Keratinocyte (primary cell): ENCODE data around the gene SCMH1. TPM values are rescaled to one million over a fixed set of nuclear protein-coding genes. Genes with fewer than 3 reads are reported as not detected.
"Not testable (repeated sequence)": the region's sequence is repeated elsewhere in the genome, so short reads cannot be mapped to it uniquely, and the experiment has no call there.

Experiments
- DNase-seq: peaks from one replicate; pipeline ENCODE4 v3.0.0-alpha.2; 2011; ENCODE audit warnings: low read depth, missing footprints, low spot score
- FAIRE-seq: peaks from 2 replicates; lab custom pipeline; 2011; peaks lifted over from hg19 to GRCh38; lab: Jason Lieb, UNC
- H2AFZ ChIP-seq: 2 replicates; pipeline ENCODE4 v1.6.0; 2012; ENCODE audit warnings: low read length, control low read depth, inconsistent platforms; ENCODE audit not compliant: control insufficient read depth
- H3K27ac ChIP-seq: 2 replicates; pipeline ENCODE4 v1.5.1; 2011; ENCODE audit warnings: low read length; ENCODE audit not compliant: control insufficient read depth, insufficient read depth
- H3K27me3 ChIP-seq: 3 replicates; pipeline ENCODE4 v1.6.0; 2011; ENCODE audit warnings: low read length; ENCODE audit not compliant: control insufficient read depth, insufficient read depth; ENCODE audit errors: extremely low read depth
- H3K36me3 ChIP-seq, 2 experiments: 2 replicates in 1 of 2; 3 replicates in 1 of 2; pipeline ENCODE4 v1.5.1; 2011; ENCODE audit warnings: low read length in 2 of 2, mild to moderate bottlenecking in 1 of 2; ENCODE audit not compliant: control insufficient read depth in 2 of 2, insufficient read depth in 2 of 2; ENCODE audit errors: extremely low read depth in 1 of 2
- H3K4me1 ChIP-seq: 3 replicates; pipeline ENCODE4 v1.5.1; 2011; ENCODE audit warnings: low read length; ENCODE audit not compliant: control insufficient read depth, insufficient read depth; ENCODE audit errors: extremely low read depth
- H3K4me2 ChIP-seq: 3 replicates; pipeline ENCODE4 v1.6.0; 2011; ENCODE audit warnings: low read depth, low read length; ENCODE audit not compliant: control insufficient read depth, insufficient read depth; ENCODE audit errors: extremely low read depth
- H3K4me3 ChIP-seq, 3 experiments: fragments of 200-600 bp in 1 of 3; sonication (generic) in 1 of 3; 2 replicates in 2 of 3; 3 replicates in 1 of 3; pipeline ENCODE4 v1.5.1; 2011 to 2016; ENCODE audit warnings: low read length in 3 of 3, mild to moderate bottlenecking in 3 of 3, control low read depth in 2 of 3, inconsistent platforms in 1 of 3, low read depth in 1 of 3, mixed read lengths in 1 of 3, mixed run types in 1 of 3, moderate library complexity in 1 of 3; ENCODE audit not compliant: control insufficient read depth in 2 of 3, insufficient read depth in 2 of 3; ENCODE audit errors: extremely low read depth in 1 of 3
- H3K79me2 ChIP-seq: 2 replicates; pipeline ENCODE4 v1.6.0; 2012; ENCODE audit warnings: low read length; ENCODE audit not compliant: control insufficient read depth, insufficient read depth
- H3K9ac ChIP-seq: 3 replicates; pipeline ENCODE4 v1.6.0; 2011; ENCODE audit warnings: low read length; ENCODE audit not compliant: control insufficient read depth, insufficient read depth; ENCODE audit errors: extremely low read depth
- H3K9me1 ChIP-seq: 3 replicates; pipeline ENCODE4 v1.6.0; 2011; ENCODE audit warnings: low read length; ENCODE audit not compliant: control insufficient read depth, insufficient read depth; ENCODE audit errors: extremely low read depth
- H3K9me3 ChIP-seq: 2 replicates; pipeline ENCODE4 v1.5.1; 2012; ENCODE audit warnings: low read depth, low read length; ENCODE audit not compliant: control insufficient read depth
- H4K20me1 ChIP-seq: 3 replicates; pipeline ENCODE4 v1.6.0; 2011; ENCODE audit warnings: low read length; ENCODE audit not compliant: control insufficient read depth, insufficient read depth; ENCODE audit errors: extremely low read depth
- CTCF ChIP-seq, 3 experiments: IDR thresholded peaks in 1 of 3; conservative IDR thresholded peaks in 1 of 3; optimal IDR thresholded peaks in 1 of 3; 2 replicates in 2 of 3; 3 replicates in 1 of 3; pipeline versions ENCODE3 to v1.5.1; 2011; ENCODE audit warnings: low read length in 3 of 3, mild to moderate bottlenecking in 3 of 3, moderate library complexity in 2 of 3, control low read depth in 1 of 3, inconsistent platforms in 1 of 3; ENCODE audit not compliant: insufficient read depth in 2 of 3; ENCODE audit errors: extremely low read depth in 1 of 3
- EZH2 ChIP-seq: IDR thresholded peaks from one replicate; pipeline ENCODE4 v1.6.1; 2012; ENCODE audit warnings: inconsistent platforms, mild to moderate bottlenecking, low read length, moderate library complexity
- dilution Hi-C: fragments of 300-500 bp; cut with MboI; formaldehyde crosslinking; loops from one replicate; pipeline ENCODE4 v1.7.0; 2020; ENCODE audit warnings: low sequenced_read_pairs; ENCODE audit not compliant: extremely low pct_ligation_motif_present
- polyA plus RNA-seq, 5 experiments: library from polyadenylated mRNA; depleted of rRNA in 3 of 5; stranded (reverse) in 3 of 5; stranded (forward) in 1 of 5; unstranded in 1 of 5; fragments of >200 nt; gene quantifications; 1 replicate in 1 of 5; 2 replicates in 3 of 5; 3 replicates in 1 of 5; pipeline versions ENCODE4 v1.2.1 to v1.2.3, GENCODE V29; 2011 to 2012; ENCODE audit warnings: missing spikeins in 2 of 5, low read depth in 1 of 5, low replicate concordance in 1 of 5

Gene SCMH1
- polyA plus RNA-seq, 1 donor (not counting 4 experiments of a cell fraction or from before 2014, with no cell fraction given), result 29.9 TPM

- no peaks in the 10 kb centered on the region for H3K79me2 ChIP-seq
- H3K36me3 ChIP-seq, result no peaks in the 10 kb centered on the region
- no peak overlapping the region for H2AFZ ChIP-seq
- TF ChIP-seq CTCF (optimal IDR thresholded peaks at IDR 0.05 in 1 of 3, IDR thresholded peaks at IDR 0.05 in 1 of 3, conservative IDR thresholded peaks at IDR 0.05 in 1 of 3; ENCODE audit: extremely low read depth in 1 of 3, insufficient read depth in 2 of 3, low read length in 3 of 3), result no peak
- TF ChIP-seq EZH2, result no peak
- H3K9ac ChIP-seq, result no peak overlapping the region
- DNase-seq, result no peak
- H3K9me1 ChIP-seq, result no peaks in the 10 kb centered on the region
- H3K27me3 ChIP-seq, result no peaks in the 10 kb centered on the region
- H3K4me2 ChIP-seq, result no peak overlapping the region
- no peak overlapping the region for H3K4me3 ChIP-seq
- H3K4me1 ChIP-seq, result no peaks in the 10 kb centered on the region
- H3K27ac ChIP-seq, result no peak overlapping the region
- no peak for FAIRE-seq
- dilution Hi-C loops, result no loop called here
- H3K9me3 ChIP-seq, result no peaks in the 10 kb centered on the region
- no peaks in the 10 kb centered on the region for H4K20me1 ChIP-seq
Measured at GRCh38 chr1:41135196-41135947, 106.7 kb downstream of the SCMH1 start.

GRCh38 chr1:41134325-41134724, 107.8 kb downstream of the SCMH1 start:
- dilution Hi-C loops, FAIRE-seq, DNase-seq, H3K4me2 ChIP-seq, H3K27ac ChIP-seq, H3K27me3 ChIP-seq, H3K9ac ChIP-seq, H2AFZ ChIP-seq, H3K79me2 ChIP-seq, H4K20me1 ChIP-seq, H3K4me3 ChIP-seq, H3K36me3 ChIP-seq, H3K4me1 ChIP-seq, H3K9me1 ChIP-seq, H3K9me3 ChIP-seq: not testable (repeated sequence)
